Stromal cell of bone marrow (primary cell): ENCODE data around the gene KCNJ9.

ENCODE experiments used
- DNase-seq: peaks from one replicate; pipeline ENCODE4 v3.0.0-alpha.2; 2012; ENCODE audit warnings: low read depth

KCNJ9 gene

DNA sequence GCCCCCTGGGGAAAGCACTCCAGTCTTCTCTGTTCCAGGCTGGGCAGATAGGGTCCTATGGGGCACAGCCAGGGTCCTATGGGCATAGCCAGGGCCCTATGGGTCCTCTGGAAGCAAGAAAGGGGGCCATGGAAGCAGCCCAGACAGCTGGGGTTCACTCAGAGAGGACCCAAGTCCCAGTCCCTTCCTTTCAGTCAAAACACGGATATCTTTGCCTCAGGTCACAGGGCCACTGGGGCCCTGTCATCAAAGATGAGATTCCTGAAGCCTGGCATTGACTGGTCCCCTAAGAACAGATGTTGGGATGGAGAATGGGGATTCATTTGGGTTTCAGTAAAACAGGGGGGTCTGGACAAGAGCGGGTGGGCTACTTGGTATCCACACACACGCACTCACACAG, 8.5 kb downstream of the KCNJ9 start:
- no peak for DNase-seq

DNA sequence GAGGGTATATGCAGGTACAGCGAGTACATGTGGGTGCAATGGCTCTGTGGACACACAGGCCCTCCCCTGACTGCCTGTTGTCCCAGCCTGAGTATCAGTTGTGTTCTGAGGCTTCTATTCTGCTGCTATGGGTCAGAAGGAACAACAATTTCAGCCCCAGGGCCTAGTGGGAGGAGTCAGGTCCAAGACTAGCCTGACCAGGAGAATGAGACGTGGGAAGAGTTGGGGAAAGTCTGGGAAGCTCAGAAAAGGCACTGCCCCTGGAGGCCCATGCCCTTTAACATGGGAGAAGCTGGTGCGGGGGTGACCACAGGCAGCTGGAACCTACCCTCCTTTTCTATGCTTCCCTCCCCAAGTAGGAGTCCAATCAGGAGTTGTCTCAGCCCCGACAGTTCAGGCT, 9.4 kb downstream of the KCNJ9 start:
- DNase-seq: no peak

DNA sequence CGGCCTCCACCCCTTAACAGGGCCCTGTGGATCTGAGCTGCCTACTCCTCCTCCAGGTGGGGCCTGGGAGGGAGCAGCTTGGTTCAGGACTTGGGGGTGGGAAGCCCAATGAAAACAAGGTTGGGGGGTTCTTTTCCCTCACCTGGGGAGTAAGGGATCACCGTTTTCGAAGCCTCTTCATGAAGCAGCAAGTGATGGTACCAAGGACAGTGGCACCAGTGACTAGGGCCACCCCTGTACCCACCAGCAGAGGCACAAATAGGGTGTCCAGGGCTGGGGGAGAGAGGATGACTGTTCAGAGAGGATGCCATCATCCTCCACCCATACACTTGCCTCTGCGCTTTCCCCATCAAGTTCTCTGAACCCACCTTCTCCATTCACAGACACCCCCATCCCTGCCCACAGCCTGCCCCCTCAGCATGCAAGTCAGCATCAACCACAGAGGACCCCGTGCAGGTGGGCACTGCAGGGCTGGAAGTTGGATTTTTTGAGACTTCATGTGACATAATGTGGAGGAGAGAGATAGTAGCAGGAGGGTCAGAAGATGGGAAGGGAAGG, 10.4 kb downstream of the KCNJ9 start:
- no peak for DNase-seq

DNA sequence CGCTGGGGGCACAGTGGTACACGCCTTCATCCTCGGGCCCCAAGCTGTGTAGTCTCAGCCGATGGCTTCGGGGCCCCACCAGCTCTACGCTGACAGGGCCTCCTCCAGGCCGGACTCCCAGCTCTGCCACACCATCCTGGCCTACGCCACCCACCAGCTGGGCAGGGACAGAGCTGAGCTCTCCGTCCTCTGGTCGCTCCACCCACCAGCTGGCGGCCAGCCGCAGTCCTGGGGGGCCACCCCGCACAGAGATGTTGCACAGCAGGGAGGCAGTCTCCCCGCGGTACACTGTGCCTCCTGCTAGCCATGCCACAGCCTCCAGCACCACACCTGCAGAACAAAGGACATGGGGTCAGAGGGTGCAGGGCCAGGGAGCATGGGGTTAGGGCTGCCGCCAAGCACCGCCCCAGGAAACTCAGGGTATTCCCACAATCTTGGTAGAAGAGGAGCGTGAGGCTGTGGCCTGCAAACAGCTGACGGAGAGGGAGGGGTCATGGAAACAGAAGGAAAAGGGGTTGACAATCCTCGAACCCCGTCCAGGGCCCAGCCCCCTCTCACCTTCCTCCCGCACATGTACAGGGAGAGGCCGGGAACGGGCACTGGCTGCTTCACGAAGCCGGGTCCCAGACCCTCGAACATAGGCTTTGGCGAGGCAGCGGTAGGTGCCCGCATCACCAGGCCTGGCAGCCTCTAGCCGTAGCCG, 11.2 kb downstream of the KCNJ9 start:
- DNase-seq: no peak

DNA sequence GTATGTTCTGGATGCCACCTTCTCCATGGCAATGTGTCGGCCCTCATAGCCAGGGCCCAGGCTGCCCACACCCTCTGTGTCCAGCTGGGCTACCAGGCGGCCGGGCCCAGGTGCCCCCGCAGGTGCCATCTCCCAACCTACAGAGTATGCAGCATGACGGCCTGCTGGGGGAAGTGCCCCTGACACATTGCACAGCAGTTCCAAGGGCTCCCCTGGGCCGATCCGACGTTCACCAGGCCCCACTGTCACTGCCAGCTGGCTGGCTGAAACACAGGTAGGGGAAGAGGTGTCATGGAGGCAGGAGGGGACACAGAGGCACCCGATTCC, 11.7 kb downstream of the KCNJ9 start:
- no peak for DNase-seq

DNA sequence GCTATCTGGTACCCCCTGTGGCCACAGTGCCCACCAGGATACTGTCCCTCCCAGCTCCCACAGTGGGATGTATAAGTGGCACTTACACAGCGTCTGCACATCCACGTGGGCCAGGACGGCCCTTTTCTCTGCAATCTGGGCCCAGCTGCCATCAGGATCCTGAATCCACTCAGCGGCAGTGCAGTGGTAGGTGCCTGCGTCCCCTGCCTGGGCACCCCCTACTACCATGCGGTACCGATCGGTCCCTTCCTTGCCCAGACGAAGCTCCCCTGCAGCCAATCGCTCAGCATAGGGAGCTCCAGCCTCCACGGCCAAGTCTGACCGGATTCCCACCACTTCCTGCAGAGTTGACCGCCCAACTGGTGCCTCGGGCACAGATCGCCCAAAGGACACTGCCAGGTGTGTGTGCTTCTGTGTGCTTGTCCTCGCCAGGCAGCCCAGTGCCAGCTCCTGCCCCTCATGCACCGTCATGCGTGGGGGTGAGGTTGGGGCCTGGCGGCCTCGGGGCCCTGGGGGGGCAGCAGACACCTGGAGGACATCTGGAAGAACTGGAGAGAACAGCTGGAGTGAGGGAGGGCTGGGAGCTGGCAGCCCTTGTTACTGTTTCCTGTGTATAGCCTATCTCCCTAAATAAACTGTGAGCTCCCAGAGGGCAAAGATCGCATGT, 12.4 kb downstream of the KCNJ9 start:
- no peak for DNase-seq

DNA sequence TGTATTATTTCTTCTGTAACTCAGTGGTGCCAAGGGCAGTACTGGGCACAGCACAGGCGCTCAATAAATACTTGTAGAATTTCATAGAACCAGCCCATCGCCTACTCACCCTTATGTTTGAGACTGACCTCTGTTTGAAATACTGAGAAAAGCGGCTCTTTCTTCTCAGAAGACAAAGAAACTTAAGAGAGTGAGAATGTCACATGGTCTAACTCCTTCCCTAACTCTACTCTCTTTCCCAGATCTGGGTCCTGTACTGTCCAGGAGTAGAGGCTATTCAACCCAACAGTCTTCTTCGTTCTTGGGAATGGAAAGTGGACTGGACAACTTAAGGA, 12.9 kb downstream of the KCNJ9 start:
- no peak for DNase-seq

DNA sequence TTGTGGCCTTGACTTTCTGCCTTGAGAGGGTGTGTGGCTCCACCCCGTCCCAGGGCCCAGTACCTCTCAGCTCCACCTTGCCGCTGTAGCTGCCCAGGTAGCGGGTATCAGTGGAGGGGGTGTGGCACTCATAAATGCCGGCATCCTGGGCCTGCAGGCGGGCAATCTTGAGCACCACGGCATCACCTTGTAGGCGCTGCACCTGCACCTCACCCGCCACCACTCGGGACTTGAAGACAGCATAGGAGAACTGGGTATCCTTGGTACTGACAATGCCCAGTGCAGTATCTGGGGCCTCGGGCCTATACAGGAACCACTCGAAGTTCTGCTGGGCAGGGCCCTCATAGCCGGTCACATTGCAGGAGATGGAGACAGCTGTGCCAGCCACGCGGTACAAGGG, 13.5 kb downstream of the KCNJ9 start:
- no peak for DNase-seq

DNA sequence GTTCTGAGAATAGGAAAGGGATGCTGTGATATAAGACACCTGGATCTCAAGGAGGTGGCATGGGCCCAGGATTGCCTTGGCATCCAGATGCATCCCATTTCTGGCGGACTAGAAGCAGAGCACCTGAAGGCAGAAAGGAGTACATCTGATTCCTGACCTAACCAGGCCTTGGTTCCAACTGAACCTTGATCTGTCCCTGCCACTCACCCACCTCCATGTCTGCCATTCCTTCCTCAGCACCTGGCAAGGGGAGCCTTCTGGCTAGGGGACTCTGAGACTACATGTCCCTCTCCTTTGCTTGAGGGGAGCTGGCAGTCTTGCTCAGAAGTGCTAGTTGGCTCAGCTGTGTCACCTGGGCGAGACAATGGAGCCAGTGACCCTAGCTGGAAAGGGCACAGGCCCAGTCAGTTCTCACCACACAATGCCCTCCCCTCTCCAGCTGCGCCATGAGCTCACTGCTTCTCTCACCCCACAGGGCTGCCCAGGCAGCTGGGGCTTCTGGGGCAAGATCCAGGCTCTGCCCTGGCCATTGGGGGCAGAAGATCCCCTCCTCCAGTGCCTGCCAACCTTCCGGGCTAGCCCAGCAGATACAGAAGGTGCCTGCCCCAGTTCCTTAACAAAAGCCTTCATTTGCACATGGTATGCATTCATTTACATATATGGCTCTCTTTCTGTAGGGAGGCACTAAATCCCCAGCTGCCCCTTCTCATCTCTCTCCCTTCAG, 14.2 kb downstream of the KCNJ9 start:
- DNase-seq: no peak

DNA sequence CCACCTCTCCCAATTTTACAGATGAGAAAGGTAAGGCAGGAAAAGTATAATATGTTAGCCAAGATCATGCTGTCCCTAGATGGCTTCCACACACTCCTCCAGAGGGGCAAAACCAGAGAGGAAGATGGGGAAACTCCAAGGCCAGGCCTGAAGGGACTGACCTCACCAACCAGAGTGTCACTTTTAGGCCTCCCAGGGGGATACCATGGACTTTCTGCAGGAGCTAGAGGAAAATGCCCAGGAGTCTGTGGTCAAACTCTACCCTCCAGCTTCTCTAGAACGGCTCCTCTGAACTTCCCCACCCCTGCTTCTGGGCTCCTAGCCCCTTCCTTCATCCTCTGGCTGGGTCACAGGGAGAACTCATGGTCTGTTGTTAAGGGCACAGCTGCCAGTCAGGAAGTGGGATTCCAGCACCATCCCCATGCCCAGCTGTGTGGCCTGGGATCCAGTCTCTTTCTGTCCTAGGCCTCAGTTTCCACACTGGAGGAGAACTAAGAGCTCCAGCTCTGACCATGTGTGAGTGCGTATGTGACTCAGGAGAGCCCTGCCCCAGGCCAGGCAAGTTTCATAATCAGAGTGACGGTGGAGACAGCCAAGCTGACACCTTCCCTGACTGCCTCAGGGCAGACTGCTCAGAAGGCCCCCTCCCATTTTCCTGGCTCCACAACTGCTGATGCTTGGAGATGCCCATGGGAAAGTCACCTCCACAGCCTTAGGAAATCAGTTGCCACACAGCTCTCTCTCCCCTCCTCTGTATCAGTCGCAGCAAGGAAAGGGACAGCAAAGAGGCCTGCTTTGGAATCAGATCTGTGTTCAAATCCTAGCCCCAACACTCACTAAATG, 15.2 kb downstream of the KCNJ9 start:
- no peak for DNase-seq

DNA sequence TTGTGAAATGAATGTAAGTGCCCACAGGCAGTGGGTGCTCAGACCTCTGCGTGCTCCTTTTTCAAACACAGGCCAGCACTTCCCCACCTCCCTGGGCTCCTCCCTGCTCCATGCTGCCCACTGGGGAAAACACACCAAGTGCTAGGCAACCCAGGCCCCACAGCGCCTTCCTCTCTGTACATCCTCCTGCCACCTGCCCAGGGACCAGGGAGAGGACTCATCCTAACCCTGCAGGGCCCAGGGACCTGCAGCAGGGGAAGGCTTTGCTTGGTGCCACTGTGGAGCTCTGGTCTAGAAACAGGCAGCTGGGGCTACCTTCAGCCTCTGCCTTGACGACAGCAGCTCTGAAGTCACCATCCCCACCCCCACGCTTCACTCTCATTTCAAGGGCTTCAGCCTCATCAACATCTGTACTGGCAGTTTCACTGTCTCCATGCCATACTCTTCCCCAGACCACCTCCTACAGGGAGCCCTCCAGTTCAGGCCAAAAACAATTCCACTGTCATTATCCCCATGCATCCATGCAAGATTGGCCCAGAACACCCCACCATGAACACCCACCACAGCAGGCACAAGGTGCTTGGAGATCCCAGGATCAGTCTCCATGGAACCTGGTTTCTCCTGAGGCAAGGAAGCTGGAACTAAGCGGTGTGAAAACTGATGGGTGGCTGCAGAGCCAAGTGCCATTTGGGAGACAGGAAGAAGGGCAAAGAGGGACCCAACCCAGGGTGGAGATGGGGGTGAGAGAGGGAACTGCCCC, 16.0 kb downstream of the KCNJ9 start:
- no peak for DNase-seq

DNA sequence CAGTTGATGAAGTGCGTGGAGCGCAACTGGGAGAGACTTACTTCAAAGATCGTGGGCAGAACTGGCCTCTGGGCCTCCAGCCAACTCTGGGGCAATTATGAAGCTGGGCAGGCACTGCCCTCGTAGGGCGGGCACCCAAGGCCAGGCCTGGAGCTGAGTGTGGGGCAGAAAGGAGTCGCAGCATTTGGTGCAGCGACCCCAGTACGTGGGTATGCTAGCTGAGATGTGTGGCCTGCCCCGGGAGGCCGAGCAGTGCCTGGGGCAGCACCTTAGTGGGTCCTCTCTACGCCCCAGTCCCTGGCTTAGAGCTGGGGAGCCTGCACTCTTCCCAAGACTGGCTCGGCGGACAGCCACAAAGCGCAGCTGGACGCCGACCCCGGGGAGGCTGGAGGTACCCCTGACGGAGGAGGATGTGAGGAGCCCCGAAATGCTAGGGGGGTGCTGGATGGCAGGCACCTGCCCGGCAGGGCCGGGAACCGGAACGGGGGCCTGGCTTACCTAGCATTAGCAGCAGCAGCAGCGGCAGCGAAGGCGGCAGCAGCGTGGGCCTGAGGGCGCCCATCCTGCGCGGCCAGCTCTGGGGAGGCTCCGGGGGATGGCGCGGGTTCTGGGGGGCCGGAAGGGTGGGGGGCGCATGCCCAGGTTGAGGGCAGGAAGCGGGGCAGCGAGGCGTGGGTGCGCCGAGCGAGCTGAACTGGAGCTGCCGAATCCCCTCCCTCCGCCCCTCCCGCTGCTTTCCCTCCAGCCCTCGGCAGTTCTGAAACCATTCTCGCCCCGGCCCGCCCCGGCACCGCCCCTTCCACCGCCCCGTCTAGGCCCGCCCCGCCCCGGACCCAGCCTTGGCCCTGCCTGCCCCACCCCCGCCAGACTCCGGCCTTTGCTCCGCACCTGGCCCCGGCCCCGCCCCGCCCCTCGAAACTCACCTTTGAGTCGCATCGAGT, 16.8 kb downstream of the KCNJ9 start, which contains the start of gene IGSF8:
TSS of gene IGSF8 (minus strand) at position 709 of the 941 bp plus-strand sequence. CDS start at position 562, 147 bp downstream.
- peak; percentile 54 for DNase-seq

DNA sequence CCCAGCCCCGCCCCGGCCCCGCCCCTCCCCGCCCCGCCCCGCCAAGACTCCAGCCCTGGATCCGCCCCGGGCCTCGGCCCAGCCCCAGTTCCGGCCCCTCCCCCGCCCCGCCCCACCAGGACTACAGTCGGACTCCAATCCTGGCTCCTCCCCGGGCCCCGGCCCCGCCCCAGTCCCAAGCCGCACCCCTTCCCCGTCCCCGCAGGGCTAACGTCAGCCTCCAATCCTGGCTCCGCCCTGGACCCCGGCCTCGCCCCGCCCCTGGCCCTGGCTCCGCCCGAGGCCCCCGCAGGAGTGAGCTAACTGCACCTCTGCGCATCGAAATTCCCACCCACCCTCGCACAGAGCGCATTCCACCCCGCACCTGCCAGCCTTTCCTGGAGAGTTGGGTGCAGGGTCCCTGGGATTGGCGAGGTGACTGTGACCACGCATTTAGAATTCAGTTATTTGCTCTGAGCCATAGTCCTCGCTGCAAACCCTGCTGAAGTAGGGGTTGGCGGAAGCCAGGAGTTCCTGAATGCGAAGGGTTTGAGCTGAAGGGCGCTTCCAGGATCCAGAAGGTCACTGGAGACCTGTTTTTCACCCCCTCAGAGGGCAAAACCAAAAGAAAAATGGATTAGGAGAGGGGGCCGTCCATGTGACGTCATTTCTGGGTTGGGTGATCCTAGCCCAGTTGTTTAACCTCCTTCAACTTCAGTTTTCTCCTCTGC, 17.7 kb downstream of the KCNJ9 start:
- peak; percentile 90 for DNase-seq

DNA sequence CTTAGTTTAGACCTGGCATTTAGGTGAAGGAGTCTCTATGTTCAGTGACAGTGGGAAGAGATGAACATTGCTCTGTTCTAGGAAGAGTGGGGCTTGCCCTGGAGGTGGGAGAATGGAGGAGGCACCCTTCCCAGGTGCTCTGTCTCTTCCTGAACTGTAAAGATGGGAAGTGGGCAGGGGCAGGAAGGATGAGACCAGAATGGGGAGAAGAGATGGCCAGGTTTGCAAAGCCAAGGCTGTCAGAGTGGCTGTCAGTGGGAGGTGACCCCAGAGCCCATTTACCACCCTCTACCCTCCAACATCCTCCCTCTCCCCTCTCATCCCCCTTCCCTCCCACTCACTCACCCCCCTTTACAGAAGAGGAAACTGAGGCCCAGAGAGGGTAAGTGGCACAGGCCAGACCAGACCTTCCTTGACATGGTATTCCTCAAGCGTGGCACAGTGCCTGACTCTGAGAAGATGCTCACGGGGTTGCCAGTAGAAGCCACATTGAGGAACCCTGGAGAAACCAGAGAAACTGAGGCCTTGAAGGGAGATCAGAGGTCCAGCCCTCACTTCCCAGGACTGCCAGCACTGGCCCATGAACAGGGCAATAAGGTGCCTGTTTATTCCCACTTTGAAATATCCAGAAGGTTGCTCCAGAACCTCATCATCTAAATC, 18.5 kb downstream of the KCNJ9 start:
- no peak for DNase-seq

DNA sequence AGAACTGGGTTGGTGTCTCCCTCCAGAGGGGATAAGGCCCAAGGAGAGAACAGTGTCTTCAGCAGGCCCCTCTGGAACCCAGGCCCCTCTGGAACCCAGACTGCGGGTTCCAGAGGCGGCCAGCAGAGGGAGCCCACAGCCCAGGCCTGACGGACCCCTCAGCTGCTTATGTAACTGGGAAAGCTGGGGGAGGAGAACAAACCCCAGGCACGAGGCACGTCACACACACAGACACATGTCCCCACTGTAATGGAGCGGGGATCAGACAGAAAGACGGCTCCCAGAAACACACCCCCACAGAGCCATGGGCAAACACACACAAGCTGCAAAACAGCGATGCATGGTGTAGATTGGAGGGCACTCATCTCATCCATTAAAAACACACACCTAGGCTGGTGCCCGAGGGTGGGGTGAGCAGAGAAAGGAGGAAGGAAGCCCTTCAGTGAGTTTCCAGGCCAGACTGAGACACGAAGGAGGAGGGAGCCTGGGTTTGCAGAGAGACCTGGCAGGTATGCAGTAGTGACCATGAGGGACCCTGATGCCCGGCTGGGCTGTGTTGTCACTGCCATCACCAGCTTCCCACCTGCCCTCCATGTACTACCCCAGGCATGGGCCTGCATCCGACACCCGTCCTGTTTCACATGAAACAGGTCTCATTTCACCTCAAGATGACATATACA, 19.8 kb downstream of the KCNJ9 start:
- peak; percentile 53 for DNase-seq

DNA sequence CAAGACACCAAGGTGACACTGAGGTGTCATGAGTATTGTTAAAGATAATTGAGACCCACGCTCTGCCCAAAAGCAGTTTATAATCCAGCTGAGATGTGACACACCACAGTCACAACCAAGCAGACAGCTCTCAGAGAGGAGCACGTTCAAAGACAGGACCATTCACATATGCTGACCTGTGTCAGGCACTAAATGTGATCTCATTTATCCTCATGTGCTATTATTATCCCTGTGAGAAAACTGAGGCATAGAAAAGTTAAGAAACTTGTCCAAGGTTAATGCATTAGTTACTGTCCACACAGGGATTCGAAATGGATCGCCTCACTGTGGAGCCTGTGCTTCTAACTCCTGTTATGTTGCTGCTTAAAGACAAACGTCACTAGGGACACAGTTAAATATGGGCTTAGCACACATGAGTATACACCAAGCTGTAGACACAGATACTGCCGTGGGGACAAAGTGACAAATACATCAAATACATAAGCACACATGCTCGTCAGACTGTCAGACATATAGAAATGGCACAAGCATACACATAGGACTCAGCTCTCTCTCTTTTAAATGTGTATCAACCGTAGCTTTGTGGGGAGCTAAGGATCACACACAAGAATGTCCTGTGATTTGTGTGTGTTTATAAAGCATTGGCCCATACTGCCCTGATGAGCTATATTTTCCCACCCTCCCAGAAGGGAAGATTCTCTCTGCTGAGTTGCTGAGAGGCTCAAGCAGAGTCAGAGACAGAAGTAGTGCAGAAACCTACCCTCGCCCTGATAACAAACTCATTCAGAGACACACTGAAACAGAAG, 20.6 kb downstream of the KCNJ9 start:
- DNase-seq: no peak

DNA sequence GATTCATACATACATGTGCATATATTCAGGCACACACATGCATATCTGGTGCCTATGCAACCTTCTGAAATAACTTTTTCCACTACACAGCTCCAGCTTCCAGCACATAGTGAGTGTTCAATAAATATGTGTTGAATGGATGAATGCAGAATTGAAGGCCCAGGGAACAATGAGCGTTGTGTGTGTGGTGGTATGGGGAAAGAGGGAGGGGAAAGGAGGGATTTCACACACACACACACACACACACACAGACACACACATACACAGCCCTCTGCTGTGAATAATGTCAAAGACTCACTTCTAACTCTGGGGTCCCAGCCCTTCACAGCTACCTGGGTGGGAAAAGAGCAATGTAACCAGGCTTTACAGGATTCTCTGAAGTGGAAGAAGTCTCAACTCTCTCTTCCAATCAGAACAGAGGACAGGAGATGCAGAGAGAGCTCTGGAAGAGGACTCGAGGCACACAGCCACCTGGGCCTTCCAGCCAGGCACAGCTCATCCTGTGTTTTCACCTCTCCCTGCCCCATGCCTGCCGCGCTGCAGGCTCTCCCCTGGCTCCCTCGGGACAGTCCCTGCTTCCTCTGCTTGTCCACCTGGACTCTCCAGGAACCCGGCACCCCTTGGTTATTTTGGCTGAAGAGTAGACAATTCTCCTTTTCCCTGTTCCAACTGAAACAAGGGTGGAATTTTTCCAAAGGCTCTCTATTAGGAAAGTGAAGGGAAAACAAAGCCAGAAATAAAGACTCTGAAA, 22.5 kb downstream of the KCNJ9 start:
- DNase-seq: no peak
